WTC11 (cell line): ENCODE data around the gene HOXB13. TPM values are rescaled to one million over a fixed set of nuclear protein-coding genes. Genes with fewer than 3 reads are reported as not detected.

Source experiments
- ATAC-seq: fragments of 200-7000 bp; cut with Tn5 transposase; 2 replicates; pipeline ENCODE4 v1.10.0; 2021; ENCODE audit warnings: mild to moderate bottlenecking, moderate library complexity
- CTCF ChIA-PET: fragments of 300-600 bp; sonication (Branson Sonifier 250); formaldehyde crosslinking; loops from one replicate; lab custom pipeline; 2021; ENCODE audit warnings: antibody characterized with exemption; lab: Charles Lee
- POLR2A ChIA-PET: fragments of 350-600 bp; sonication (Branson Sonifier 250); formaldehyde crosslinking; loops from one replicate; lab custom pipeline; 2021; ENCODE audit warnings: antibody characterized with exemption; lab: Charles Lee
- DNase-seq: peaks from one replicate; pipeline ENCODE4 v3.0.0; 2021; ENCODE audit warnings: low spot score
- H3K27ac Mint-ChIP-seq: 2 replicates; pipeline ENCODE4 v1.8.0; 2021; ENCODE audit warnings: mixed read lengths
- H3K27me3 Mint-ChIP-seq: 2 replicates; pipeline ENCODE4 v1.8.0; 2021; ENCODE audit warnings: low read depth, mild to moderate bottlenecking, moderate library complexity, mixed read lengths
- H3K36me3 Mint-ChIP-seq: 2 replicates; pipeline ENCODE4 v1.8.0; 2021; ENCODE audit warnings: mixed read lengths
- H3K4me1 Mint-ChIP-seq: 2 replicates; pipeline ENCODE4 v1.8.0; 2022; ENCODE audit warnings: mixed read lengths
- H3K4me3 Mint-ChIP-seq: 2 replicates; pipeline ENCODE4 v1.8.0; 2021; ENCODE audit warnings: mild to moderate bottlenecking, moderate library complexity, mixed read lengths
- H3K9me3 Mint-ChIP-seq: 2 replicates; pipeline ENCODE4 v1.8.0; 2021; ENCODE audit warnings: mixed read lengths
- GTF2I ChIP-seq: fragments of 250-450 bp; sonication (Bioruptor Pico); conservative IDR thresholded peaks from 2 replicates; pipeline ENCODE4 v1.4.0; 2021; ENCODE audit warnings: mild to moderate bottlenecking
- KAT7 ChIP-seq: sonication (generic); formaldehyde crosslinking; IDR thresholded peaks from 2 replicates; pipeline ENCODE4 v1.8.1; 2023; ENCODE audit warnings: missing genetic modification reagents, mild to moderate bottlenecking, borderline replicate concordance
- PRRX2 ChIP-seq: fragments of 250-450 bp; sonication (Bioruptor Pico); IDR thresholded peaks from 2 replicates; pipeline ENCODE4 v1.8.0; 2021; ENCODE audit warnings: mild to moderate bottlenecking
- SMAD3 ChIP-seq: sonication (generic); formaldehyde crosslinking; IDR thresholded peaks from 2 replicates; pipeline ENCODE4 v1.8.0; 2022; ENCODE audit warnings: missing genetic modification reagents, mild to moderate bottlenecking, borderline replicate concordance
- TEAD4 ChIP-seq: sonication (generic); formaldehyde crosslinking; IDR thresholded peaks from 2 replicates; pipeline ENCODE4 v1.8.0; 2022; ENCODE audit warnings: mild to moderate bottlenecking, missing genetic modification reagents
- ZNF138 ChIP-seq: sonication (generic); formaldehyde crosslinking; conservative IDR thresholded peaks from 2 replicates; pipeline ENCODE4 v1.8.1; 2022; ENCODE audit warnings: mild to moderate bottlenecking, moderate library complexity, missing genetic modification reagents
- ZNF232 ChIP-seq: sonication (generic); formaldehyde crosslinking; IDR thresholded peaks from 2 replicates; pipeline ENCODE4 v1.8.0; 2022; ENCODE audit warnings: mild to moderate bottlenecking, missing genetic modification reagents
- total RNA-seq: library from RNA; stranded (reverse); gene quantifications from 3 replicates; pipeline ENCODE4 v1.2.3, GENCODE V29; 2021
- TF ChIP-seq, protein P1 (sequence below): sonication (generic); formaldehyde crosslinking; IDR thresholded peaks from 2 replicates; pipeline ENCODE4 v1.8.0; 2023; ENCODE audit warnings: mild to moderate bottlenecking, missing genetic modification reagents
- TF ChIP-seq, protein P2 (sequence below): sonication (generic); formaldehyde crosslinking; IDR thresholded peaks from 2 replicates; pipeline ENCODE4 v1.8.1; 2022; ENCODE audit warnings: missing genetic modification reagents, borderline replicate concordance
- TF ChIP-seq, protein P3 (sequence below): sonication (generic); formaldehyde crosslinking; IDR thresholded peaks from 2 replicates; pipeline ENCODE4 v1.8.1; 2022; ENCODE audit warnings: low read depth, missing genetic modification reagents, borderline replicate concordance
- TF ChIP-seq, protein P4 (sequence below): sonication (generic); formaldehyde crosslinking; IDR thresholded peaks from 2 replicates; pipeline ENCODE4 v1.8.1; 2022; ENCODE audit warnings: mild to moderate bottlenecking, moderate library complexity, missing genetic modification reagents
- TF ChIP-seq, protein P5 (sequence below): sonication (generic); formaldehyde crosslinking; IDR thresholded peaks from 2 replicates; pipeline ENCODE4 v1.8.0; 2022; ENCODE audit warnings: mild to moderate bottlenecking, missing genetic modification reagents
- TF ChIP-seq, protein P6 (sequence below): sonication (generic); formaldehyde crosslinking; IDR thresholded peaks from 2 replicates; pipeline ENCODE4 v1.8.0; 2022; ENCODE audit warnings: mild to moderate bottlenecking, missing genetic modification reagents
- TF ChIP-seq, protein P7 (sequence below): fragments of 250-450 bp; sonication (Bioruptor Pico); conservative IDR thresholded peaks from 2 replicates; pipeline ENCODE4 v1.9.0; 2021; ENCODE audit warnings: mild to moderate bottlenecking

HOXB13 gene
- total RNA-seq, 1 experiment from 2014 or later: 2.8 TPM

DNA sequence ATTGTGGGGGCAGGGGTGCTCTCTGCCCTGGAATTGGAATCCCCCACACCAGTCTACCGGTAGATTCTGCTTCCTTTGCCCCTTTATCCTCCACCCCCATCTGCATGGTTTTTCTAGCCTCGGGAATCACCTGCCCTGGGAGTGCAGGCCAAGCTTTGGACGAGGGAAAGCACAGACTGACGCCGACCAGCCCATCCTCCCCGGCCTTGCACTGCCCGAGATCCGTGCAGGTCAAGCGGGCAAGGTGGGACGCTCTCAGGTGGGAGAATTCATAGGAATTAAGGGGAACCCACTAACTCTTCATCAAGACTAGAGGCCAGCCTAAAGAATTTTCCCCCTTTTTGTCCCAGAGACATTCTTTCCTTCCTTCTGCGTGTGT lies 9.9 kb upstream of the HOXB13 start (continued):
- TF ChIP-seq, protein P1, sequence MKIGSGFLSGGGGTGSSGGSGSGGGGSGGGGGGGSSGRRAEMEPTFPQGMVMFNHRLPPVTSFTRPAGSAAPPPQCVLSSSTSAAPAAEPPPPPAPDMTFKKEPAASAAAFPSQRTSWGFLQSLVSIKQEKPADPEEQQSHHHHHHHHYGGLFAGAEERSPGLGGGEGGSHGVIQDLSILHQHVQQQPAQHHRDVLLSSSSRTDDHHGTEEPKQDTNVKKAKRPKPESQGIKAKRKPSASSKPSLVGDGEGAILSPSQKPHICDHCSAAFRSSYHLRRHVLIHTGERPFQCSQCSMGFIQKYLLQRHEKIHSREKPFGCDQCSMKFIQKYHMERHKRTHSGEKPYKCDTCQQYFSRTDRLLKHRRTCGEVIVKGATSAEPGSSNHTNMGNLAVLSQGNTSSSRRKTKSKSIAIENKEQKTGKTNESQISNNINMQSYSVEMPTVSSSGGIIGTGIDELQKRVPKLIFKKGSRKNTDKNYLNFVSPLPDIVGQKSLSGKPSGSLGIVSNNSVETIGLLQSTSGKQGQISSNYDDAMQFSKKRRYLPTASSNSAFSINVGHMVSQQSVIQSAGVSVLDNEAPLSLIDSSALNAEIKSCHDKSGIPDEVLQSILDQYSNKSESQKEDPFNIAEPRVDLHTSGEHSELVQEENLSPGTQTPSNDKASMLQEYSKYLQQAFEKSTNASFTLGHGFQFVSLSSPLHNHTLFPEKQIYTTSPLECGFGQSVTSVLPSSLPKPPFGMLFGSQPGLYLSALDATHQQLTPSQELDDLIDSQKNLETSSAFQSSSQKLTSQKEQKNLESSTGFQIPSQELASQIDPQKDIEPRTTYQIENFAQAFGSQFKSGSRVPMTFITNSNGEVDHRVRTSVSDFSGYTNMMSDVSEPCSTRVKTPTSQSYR (CRISPR knock-in tag): no peak

DNA sequence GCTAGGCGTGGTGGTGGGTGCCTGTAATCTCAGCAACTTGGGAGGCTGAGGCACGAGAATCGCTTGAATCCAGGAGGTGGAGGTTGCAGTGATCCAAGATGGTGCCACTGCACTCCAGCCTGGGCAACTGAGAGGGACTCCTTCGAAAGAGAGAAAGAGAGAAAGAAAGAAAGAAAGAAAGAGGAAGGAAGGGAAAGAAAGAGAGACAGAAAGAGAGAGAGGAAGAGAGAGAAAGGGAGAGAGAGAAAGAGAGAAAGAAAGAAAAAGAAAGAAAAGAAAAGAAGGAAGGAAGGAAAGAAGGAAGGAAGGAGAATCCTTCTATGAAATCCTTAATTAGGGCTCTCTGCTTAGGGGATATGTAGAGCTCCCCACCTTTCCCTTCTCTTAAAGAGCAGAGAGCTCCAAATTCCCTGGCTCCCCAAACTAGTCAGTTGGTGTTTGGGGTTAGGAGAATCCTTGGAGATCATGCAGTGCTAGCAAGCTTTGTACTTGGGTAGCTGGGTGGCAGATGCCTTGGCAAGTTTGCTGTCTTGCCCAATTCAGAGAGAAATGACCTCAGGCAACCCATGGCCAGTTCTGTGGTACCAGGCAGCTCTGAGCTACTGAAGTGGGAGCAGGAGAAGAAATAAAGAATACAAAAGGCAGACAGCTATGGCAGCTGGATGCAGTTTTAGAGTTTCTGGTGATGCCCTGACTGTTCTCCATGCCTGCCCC lies 8.9 kb upstream of the HOXB13 start:
- ChIA-PET CTCF (interaction anchor here (0.7 to 9.3 kb wide), 12 partner anchors 9 to 147 kb away, joined by 3 to 70 read pairs (median 7); partner anchors contain the start of genes HOXB13, PRAC1 and PRAC2), POLR2A (no interaction called here)
- Mint-ChIP-seq H3K9me3 (no peaks in the 10 kb centered on the region), H3K27me3 (peaks cover 100% of the 10 kb centered on the region), H3K27ac (no peak overlapping the region), H3K4me1 (peaks cover 27% of the 10 kb centered on the region), H3K36me3 (no peaks in the 10 kb centered on the region), H3K4me3 (no peak overlapping the region)
- no peak for ATAC-seq
- TF ChIP-seq, protein P2, sequence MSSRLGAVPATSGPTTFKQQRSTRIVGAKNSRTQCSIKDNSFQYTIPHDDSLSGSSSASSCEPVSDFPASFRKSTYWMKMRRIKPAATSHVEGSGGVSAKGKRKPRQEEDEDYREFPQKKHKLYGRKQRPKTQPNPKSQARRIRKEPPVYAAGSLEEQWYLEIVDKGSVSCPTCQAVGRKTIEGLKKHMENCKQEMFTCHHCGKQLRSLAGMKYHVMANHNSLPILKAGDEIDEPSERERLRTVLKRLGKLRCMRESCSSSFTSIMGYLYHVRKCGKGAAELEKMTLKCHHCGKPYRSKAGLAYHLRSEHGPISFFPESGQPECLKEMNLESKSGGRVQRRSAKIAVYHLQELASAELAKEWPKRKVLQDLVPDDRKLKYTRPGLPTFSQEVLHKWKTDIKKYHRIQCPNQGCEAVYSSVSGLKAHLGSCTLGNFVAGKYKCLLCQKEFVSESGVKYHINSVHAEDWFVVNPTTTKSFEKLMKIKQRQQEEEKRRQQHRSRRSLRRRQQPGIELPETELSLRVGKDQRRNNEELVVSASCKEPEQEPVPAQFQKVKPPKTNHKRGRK (CRISPR knock-in tag): 0 out of 2 replicates have a peak, but pooled peaks have one; percentile 84
- TF ChIP-seq, protein P3, sequence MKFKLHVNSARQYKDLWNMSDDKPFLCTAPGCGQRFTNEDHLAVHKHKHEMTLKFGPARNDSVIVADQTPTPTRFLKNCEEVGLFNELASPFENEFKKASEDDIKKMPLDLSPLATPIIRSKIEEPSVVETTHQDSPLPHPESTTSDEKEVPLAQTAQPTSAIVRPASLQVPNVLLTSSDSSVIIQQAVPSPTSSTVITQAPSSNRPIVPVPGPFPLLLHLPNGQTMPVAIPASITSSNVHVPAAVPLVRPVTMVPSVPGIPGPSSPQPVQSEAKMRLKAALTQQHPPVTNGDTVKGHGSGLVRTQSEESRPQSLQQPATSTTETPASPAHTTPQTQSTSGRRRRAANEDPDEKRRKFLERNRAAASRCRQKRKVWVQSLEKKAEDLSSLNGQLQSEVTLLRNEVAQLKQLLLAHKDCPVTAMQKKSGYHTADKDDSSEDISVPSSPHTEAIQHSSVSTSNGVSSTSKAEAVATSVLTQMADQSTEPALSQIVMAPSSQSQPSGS: no peak
- TF ChIP-seq, all 79 proteins: peak for 1
- no peak for DNase-seq

DNA sequence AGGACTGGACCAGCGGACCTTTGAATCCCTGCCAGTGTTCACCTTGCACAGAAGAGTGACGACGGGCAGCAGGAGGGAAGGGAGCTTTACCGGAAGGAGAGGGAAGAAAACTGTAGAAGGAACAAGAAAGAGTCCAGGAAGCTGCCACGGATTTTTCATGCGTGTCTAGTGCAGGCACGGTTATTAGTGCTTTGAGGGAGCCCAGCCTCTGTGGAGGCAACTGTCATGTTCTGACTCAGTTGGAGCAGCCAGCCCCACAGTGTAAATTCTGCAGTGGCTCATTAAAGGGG lies 6.5 kb upstream of the HOXB13 start:
- peaks cover 100% of the 10 kb centered on the region for H3K27me3 Mint-ChIP-seq
- POLR2A ChIA-PET: no interaction called here

DNA sequence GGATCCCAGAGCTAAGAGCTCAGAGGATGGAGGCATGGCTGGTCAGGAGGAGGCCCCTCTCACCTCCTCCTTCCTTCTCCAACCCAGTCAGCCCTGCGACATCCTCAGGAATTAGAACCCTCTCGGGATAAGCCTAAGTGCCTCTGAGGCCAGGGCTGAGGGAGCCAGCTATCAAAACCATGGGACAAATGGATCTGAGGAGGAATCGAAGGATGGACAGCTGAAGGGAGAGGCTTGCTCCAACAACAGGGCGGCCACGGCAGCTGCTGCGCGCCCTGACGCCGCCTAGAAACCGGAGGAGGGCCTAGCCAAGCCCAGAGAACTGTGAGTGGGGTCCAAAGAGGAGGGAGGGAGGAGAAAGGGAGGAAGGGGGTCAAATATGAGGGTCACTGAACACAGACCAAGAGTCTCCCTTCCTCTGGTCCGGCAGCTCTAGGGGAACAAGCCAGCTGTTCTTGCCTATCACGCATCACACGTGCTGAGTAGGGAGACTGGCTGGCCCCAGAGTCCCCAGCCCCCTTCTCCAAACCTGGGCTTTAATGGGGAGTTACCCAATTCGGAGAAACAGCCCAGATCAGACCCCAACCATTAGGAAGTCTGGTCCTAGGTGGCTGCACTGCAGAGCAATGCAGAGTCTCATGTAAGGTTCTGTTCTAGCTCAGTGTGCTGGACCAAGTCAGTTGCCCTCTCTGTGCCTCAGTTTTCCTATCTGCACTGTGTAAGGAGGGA lies 5.9 kb upstream of the HOXB13 start:
- Mint-ChIP-seq H3K36me3 (no peaks in the 10 kb centered on the region), H3K27ac (no peak overlapping the region), H3K4me1 (peaks cover 36% of the 10 kb centered on the region), H3K27me3 (peaks cover 100% of the 10 kb centered on the region), H3K4me3 (peak overlapping the region; percentile 65; the same call in 1 of the 2 replicates), H3K9me3 (no peaks in the 10 kb centered on the region)
- no peak for DNase-seq
- POLR2A ChIA-PET: no interaction called here
- ATAC-seq: no peak
- CTCF ChIA-PET: interaction anchor here (0.7 to 9.3 kb wide), 7 partner anchors 11 to 145 kb away, joined by 3 to 70 read pairs (median 4); partner anchors contain the start of genes PRAC1 and PRAC2
- TF ChIP-seq KAT7: no peak
- TF ChIP-seq ZNF138: no peak
- TF ChIP-seq, protein P4, sequence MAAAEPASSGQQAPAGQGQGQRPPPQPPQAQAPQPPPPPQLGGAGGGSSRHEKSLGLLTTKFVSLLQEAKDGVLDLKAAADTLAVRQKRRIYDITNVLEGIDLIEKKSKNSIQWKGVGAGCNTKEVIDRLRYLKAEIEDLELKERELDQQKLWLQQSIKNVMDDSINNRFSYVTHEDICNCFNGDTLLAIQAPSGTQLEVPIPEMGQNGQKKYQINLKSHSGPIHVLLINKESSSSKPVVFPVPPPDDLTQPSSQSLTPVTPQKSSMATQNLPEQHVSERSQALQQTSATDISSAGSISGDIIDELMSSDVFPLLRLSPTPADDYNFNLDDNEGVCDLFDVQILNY (CRISPR knock-in tag): no peak
- TF ChIP-seq SMAD3: no peak
- no peak for TF ChIP-seq TEAD4 (CRISPR knock-in tag)
- no peak for TF ChIP-seq ZNF232 (CRISPR knock-in tag)
- TF ChIP-seq, protein P5, sequence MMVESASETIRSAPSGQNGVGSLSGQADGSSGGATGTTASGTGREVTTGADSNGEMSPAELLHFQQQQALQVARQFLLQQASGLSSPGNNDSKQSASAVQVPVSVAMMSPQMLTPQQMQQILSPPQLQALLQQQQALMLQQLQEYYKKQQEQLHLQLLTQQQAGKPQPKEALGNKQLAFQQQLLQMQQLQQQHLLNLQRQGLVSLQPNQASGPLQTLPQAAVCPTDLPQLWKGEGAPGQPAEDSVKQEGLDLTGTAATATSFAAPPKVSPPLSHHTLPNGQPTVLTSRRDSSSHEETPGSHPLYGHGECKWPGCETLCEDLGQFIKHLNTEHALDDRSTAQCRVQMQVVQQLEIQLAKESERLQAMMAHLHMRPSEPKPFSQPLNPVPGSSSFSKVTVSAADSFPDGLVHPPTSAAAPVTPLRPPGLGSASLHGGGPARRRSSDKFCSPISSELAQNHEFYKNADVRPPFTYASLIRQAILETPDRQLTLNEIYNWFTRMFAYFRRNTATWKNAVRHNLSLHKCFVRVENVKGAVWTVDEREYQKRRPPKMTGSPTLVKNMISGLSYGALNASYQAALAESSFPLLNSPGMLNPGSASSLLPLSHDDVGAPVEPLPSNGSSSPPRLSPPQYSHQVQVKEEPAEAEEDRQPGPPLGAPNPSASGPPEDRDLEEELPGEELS (CRISPR knock-in tag): no peak

More for the DNA sequence above, 6.5 kb upstream of the HOXB13 start:
- no peak overlapping the region for H3K4me3 Mint-ChIP-seq
- peaks cover 34% of the 10 kb centered on the region for H3K4me1 Mint-ChIP-seq
- TF ChIP-seq PRRX2 (CRISPR knock-in tag) (no peak), GTF2I (CRISPR knock-in tag) (no peak)
- TF ChIP-seq, protein P6, sequence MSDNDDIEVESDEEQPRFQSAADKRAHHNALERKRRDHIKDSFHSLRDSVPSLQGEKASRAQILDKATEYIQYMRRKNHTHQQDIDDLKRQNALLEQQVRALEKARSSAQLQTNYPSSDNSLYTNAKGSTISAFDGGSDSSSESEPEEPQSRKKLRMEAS (CRISPR knock-in tag): no peak
- TF ChIP-seq, protein P7, sequence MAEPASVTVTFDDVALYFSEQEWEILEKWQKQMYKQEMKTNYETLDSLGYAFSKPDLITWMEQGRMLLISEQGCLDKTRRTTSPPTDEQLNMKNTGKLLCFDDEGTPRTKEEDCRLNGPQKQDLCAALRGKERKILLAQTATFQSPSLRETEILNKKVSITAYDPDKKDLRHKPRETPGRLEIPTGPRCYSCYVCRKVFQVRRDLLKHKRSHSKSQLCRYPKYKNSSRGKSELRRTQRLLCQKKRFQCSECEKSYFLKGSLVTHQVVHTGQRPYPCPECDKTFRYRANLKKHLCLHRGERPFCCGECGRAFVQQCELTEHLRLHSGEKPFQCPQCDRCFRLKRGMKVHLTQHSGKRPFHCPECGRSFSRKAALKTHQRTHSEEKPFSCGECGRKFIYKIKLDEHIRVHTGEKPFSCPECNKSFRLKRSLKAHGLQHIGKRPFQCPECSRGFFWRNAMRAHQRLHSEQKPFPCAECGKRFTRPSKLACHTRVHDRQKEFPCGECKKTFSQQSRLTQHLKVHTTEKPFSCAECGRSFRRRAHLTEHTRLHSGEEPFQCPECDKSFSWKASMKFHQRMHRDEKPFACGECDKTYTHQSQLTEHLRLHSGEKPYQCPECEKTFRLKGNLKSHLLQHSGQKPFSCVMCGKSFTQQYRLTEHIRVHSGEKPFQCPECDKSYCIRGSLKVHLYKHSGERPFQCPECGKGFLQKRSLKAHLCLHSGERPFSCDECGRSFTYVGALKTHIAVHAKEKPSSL (CRISPR knock-in tag): no peak
- no peak overlapping the region for H3K27ac Mint-ChIP-seq
- no peak for ATAC-seq
- no peaks in the 10 kb centered on the region for H3K36me3 Mint-ChIP-seq
- DNase-seq: no peak
- CTCF ChIA-PET: interaction anchor here (1.3 to 9.3 kb wide), 4 partner anchors 11 to 144 kb away, joined by 4 to 70 read pairs (median 6); partner anchors contain the start of genes PRAC1 and PRAC2
- no peaks in the 10 kb centered on the region for H3K9me3 Mint-ChIP-seq
